Measurements from ENCODE around the gene SCP2. TPM values are rescaled to one million over a fixed set of nuclear protein-coding genes. Genes with fewer than 3 reads are reported as not detected.

SCP2 gene
- total RNA-seq, 6 experiments from 2014 or later: 207 to 885 (median 634) TPM

GRCh38 chr1:52919723-52920483 is 7.2 kb upstream of the SCP2 start:
- Histone ChIP-seq H3K36me3 (no peaks in the 10 kb centered on the region), H3K4me3 (peak overlapping the region; percentile 67 to 76 (median 75)), H3K27ac (peak overlapping the region; percentile 94 to 98 (median 97)), H3K9me3 (no peaks in the 10 kb centered on the region), H3K4me1 (peaks cover 0 to 66% (median 22%) of the 10 kb centered on the region in 4 donors), H3K27me3 (no peaks in the 10 kb centered on the region)
- no peak for TF ChIP-seq POLR2A (IDR thresholded peaks at IDR 0.05)
- no peak for TF ChIP-seq CTCF (IDR thresholded peaks at IDR 0.05)
- ATAC-seq (peak; percentile 4 to 38 (median 24)), DNase-seq (peak in 2 of 3 donors; percentile 53 to 67)
- 32% methylated on average over 10 of the region's 10 CpGs for WGBS (ENCODE audit: insufficient coverage, low coverage, low lambda C conversion rate, missing lambda C conversion rate)
- intact Hi-C loops (cut with DNase I): loop anchor here (10.0 kb wide), 2 partner anchors 215 to 265 kb away; no protein-coding TSS in a partner anchor

GRCh38 chr1:52920791-52921291 is 6.2 kb upstream of the SCP2 start:
- intact Hi-C loops (cut with DNase I): loop anchor here in 1 of 2 donors (10.0 kb wide), 1 partner anchor 216 kb away; no protein-coding TSS in a partner anchor
- Histone ChIP-seq H3K36me3 (no peaks in the 10 kb centered on the region), H3K4me1 (peaks cover 0 to 61% (median 18%) of the 10 kb centered on the region in 4 donors), H3K4me3 (peak overlapping the region; percentile 67 to 76 (median 75)), H3K27me3 (no peaks in the 10 kb centered on the region), H3K9me3 (no peaks in the 10 kb centered on the region), H3K27ac (peak overlapping the region; percentile 94 to 98 (median 97))
- ATAC-seq (peak; percentile 28 to 69 (median 62)), DNase-seq (peak; percentile 65 to 91 (median 89))
- 26% methylated on average over 2 of the region's 35 CpGs for whole genome bisulfite sequencing (ENCODE audit: insufficient coverage, low coverage, low lambda C conversion rate, missing lambda C conversion rate)
- TF ChIP-seq CTCF (IDR thresholded peaks at IDR 0.05) (no peak), POLR2A (IDR thresholded peaks at IDR 0.05) (no peak)

GRCh38 chr1:52925571-52926005 is 1.5 kb upstream of the SCP2 start:
- Histone ChIP-seq H3K9me3 (no peaks in the 10 kb centered on the region), H3K36me3 (peaks cover 0 to 3% (median 0%) of the 10 kb centered on the region in 4 donors), H3K4me1 (peaks cover 0 to 28% (median 3%) of the 10 kb centered on the region in 4 donors), H3K27me3 (no peaks in the 10 kb centered on the region), H3K4me3 (peak overlapping the region in 2 of 3 donors; percentile 81 to 85), H3K27ac (peak overlapping the region; percentile 84 to 92 (median 88))
- peak; percentile 18 to 55 (median 24) for ATAC-seq
- TF ChIP-seq POLR2A (IDR thresholded peaks at IDR 0.05): no peak
- TF ChIP-seq CTCF (IDR thresholded peaks at IDR 0.05): peak in 1 of 4 donors; percentile 5
- WGBS (ENCODE audit: insufficient coverage, low coverage, low lambda C conversion rate, missing lambda C conversion rate): 27% methylated on average over 5 of the region's 5 CpGs
- peak in 1 of 3 donors; percentile 81 for DNase-seq
- intact Hi-C loops (cut with DNase I): loop anchor here in 1 of 2 donors (10.0 kb wide), 1 partner anchor 221 kb away; no protein-coding TSS in a partner anchor

- intact Hi-C loops (cut with DNase I): loop anchor here in 1 of 2 donors (10.0 kb wide), 1 partner anchor 222 kb away; no protein-coding TSS in a partner anchor
- Histone ChIP-seq H3K27me3 (no peaks in the 10 kb centered on the region), H3K4me1 (peaks cover 0 to 38% (median 3%) of the 10 kb centered on the region in 4 donors), H3K36me3 (peaks cover 0 to 3% (median 0%) of the 10 kb centered on the region in 4 donors), H3K27ac (peak overlapping the region; percentile 84 to 92 (median 88)), H3K9me3 (no peaks in the 10 kb centered on the region), H3K4me3 (peak overlapping the region; percentile 81 to 85 (median 85))
- TF ChIP-seq POLR2A (IDR thresholded peaks at IDR 0.05): no peak
- no peak for TF ChIP-seq CTCF (IDR thresholded peaks at IDR 0.05)
- DNase-seq (no peak), ATAC-seq (no peak)
- WGBS (ENCODE audit: insufficient coverage, low coverage, low lambda C conversion rate, missing lambda C conversion rate): 3% methylated on average over 8 of the region's 12 CpGs
These were observed 238 bp upstream of the SCP2 start for GRCh38 chr1:52926864-52927211.

Measured in right lobe of liver (tissue), 6 donors.